HCT116 (cell line): Measurements from ENCODE around the gene IFT74. TPM values are rescaled to one million over a fixed set of nuclear protein-coding genes. Genes with fewer than 3 reads are reported as not detected.

Source experiments
- ATAC-seq: fragments of 200-7000 bp; cut with Tn5 transposase; 2 replicates; pipeline ENCODE4 v1.9.1; 2020; ENCODE audit warnings: mild to moderate bottlenecking, moderate library complexity
- BruUV-seq: library from RNA; stranded (reverse); fragments of 400-500 nt; replicated peaks from 2 replicates; lab custom pipeline; 2021; lab: Mats Ljungman, UMichigan
- CTCF ChIA-PET: fragments of 300-600 bp; sonication (Branson Sonifier 250); formaldehyde crosslinking; loops from one replicate; lab custom pipeline; 2021; ENCODE audit warnings: antibody characterized with exemption; lab: Charles Lee
- POLR2A ChIA-PET: fragments of 300-600, 350-600 bp; sonication (Branson Sonifier 250); formaldehyde crosslinking; loops from one replicate; lab custom pipeline; 2021; ENCODE audit warnings: antibody characterized with exemption; lab: Charles Lee
- RAD21 ChIA-PET, 2 experiments: fragments of 300-600 bp; sonication (Branson Sonifier 250); formaldehyde crosslinking; loops; one replicate each; lab custom pipeline; 2023; ENCODE audit warnings: low total read pairs in 2 of 2; ENCODE audit not compliant: uncharacterized antibody in 2 of 2, unreplicated experiment in 2 of 2, low non-redundant PET in 1 of 2; lab: Charles Lee
- DNase-seq: peaks from one replicate; pipeline ENCODE4 v3.0.0-alpha.2; 2010; ENCODE audit warnings: low read depth, low spot score
- H2AFZ ChIP-seq: fragments of 200-600 bp; shearing (Covaris generic), sonication (generic); 2 replicates; pipeline ENCODE4 v1.6.1; 2017; ENCODE audit warnings: low read depth, mixed run types, mixed read lengths, antibody characterized with exemption, low read length; ENCODE audit not compliant: poor library complexity, severe bottlenecking
- H3K27ac ChIP-seq: 2 replicates; pipeline ENCODE4 v1.5.1; 2012; ENCODE audit warnings: low read depth, low read length
- H3K27me3 ChIP-seq: fragments of 200-600 bp; sonication (generic); 2 replicates; pipeline ENCODE4 v1.6.1; 2016; ENCODE audit warnings: mixed run types, low read length, mixed read lengths; ENCODE audit not compliant: insufficient read depth
- H3K36me3 ChIP-seq, 2 experiments: fragments of 200-500 bp in 1 of 2; fragments of 200-600 bp in 1 of 2; sonication (Bioruptor generic) in 1 of 2; sonication (generic) in 1 of 2; 2 replicates each; pipeline versions ENCODE4 v1.5.1 to v1.6.1; 2014 to 2016; ENCODE audit warnings: low read length in 2 of 2, inconsistent platforms in 1 of 2, mixed read lengths in 1 of 2, mixed run types in 1 of 2; ENCODE audit not compliant: insufficient read depth in 2 of 2, control insufficient read depth in 1 of 2
- H3K4me1 ChIP-seq, 2 experiments: fragments of 200-600 bp in 1 of 2; sonication (generic) in 1 of 2; 2 replicates each; pipeline versions ENCODE4 v1.5.1 to v1.6.1; 2012 to 2017; ENCODE audit warnings: low read length in 2 of 2, inconsistent platforms in 1 of 2, mild to moderate bottlenecking in 1 of 2, mixed read lengths in 1 of 2, mixed run types in 1 of 2, moderate library complexity in 1 of 2; ENCODE audit not compliant: insufficient read depth in 2 of 2, control insufficient read depth in 1 of 2
- H3K4me2 ChIP-seq: fragments of 200-600 bp; sonication (generic); 2 replicates; pipeline ENCODE4 v1.6.1; 2017; ENCODE audit warnings: mixed run types, low read length, mixed read lengths
- H3K4me3 ChIP-seq, 2 experiments: fragments of 200-600 bp in 1 of 2; sonication (generic) in 1 of 2; replicated peaks in 1 of 2; 2 replicates each; pipeline ENCODE4 v1.5.1; 2011 to 2016; ENCODE audit warnings: low read length in 2 of 2, control low read depth in 1 of 2, low read depth in 1 of 2, mild to moderate bottlenecking in 1 of 2, mixed read lengths in 1 of 2, mixed run types in 1 of 2
- H3K79me2 ChIP-seq: fragments of 200-600 bp; sonication (generic); 2 replicates; pipeline ENCODE4 v1.6.1; 2017; ENCODE audit warnings: mild to moderate bottlenecking, mixed run types, low read length, moderate library complexity, mixed read lengths; ENCODE audit not compliant: insufficient read depth
- H3K9ac ChIP-seq: fragments of 200-600 bp; sonication (generic); 2 replicates; pipeline ENCODE4 v1.6.1; 2016; ENCODE audit warnings: low read length, mixed read lengths
- H3K9me2 ChIP-seq: fragments of 200-600 bp; sonication (generic), shearing (Covaris generic); 2 replicates; pipeline ENCODE4 v1.6.1; 2017; ENCODE audit warnings: mixed run types, mild to moderate bottlenecking, moderate library complexity; ENCODE audit not compliant: insufficient read depth
- H3K9me3 ChIP-seq, 2 experiments: fragments of 200-500 bp in 1 of 2; fragments of 200-600 bp in 1 of 2; sonication (Bioruptor generic) in 1 of 2; sonication (generic) in 1 of 2; 2 replicates each; pipeline ENCODE4 v1.6.1; 2014 to 2017; ENCODE audit warnings: low read length in 2 of 2, mixed read lengths in 2 of 2, inconsistent platforms in 1 of 2, low read depth in 1 of 2, mild to moderate bottlenecking in 1 of 2, mixed run types in 1 of 2, moderate library complexity in 1 of 2; ENCODE audit not compliant: control insufficient read depth in 1 of 2, insufficient read depth in 1 of 2
- H4K20me1 ChIP-seq: fragments of 200-600 bp; sonication (generic), shearing (Covaris generic); 2 replicates; pipeline ENCODE4 v1.6.1; 2017; ENCODE audit warnings: mixed run types, mild to moderate bottlenecking, moderate library complexity; ENCODE audit not compliant: insufficient read depth
- CBX3 ChIP-seq: IDR thresholded peaks from 2 replicates; pipeline ENCODE4 v1.6.1; 2012; ENCODE audit warnings: low read depth
- CEBPB ChIP-seq: IDR thresholded peaks from 2 replicates; pipeline ENCODE4 v1.6.1; 2012; ENCODE audit warnings: low read depth
- EGR1 ChIP-seq: IDR thresholded peaks from 2 replicates; pipeline ENCODE4 v1.6.1; 2012; ENCODE audit warnings: low read depth
- ELF1 ChIP-seq: IDR thresholded peaks from 2 replicates; pipeline ENCODE4 v1.6.1; 2012; ENCODE audit warnings: low read depth, borderline replicate concordance
- EZH2 ChIP-seq: fragments of 200-600 bp; sonication (generic); IDR thresholded peaks from 2 replicates; pipeline ENCODE4 v1.6.1; 2017; ENCODE audit warnings: antibody characterized with exemption, mixed run types
- EZH2phosphoT487 ChIP-seq: fragments of 200-600 bp; IDR thresholded peaks from 2 replicates; pipeline ENCODE4 v1.6.1; 2018; ENCODE audit warnings: antibody characterized with exemption, borderline replicate concordance
- FOSL1 ChIP-seq: IDR thresholded peaks from 2 replicates; pipeline ENCODE4 v1.6.1; 2012; ENCODE audit warnings: low read depth
- POLR2A ChIP-seq: IDR thresholded peaks from 2 replicates; pipeline ENCODE4 v1.7.0; 2011; ENCODE audit warnings: borderline replicate concordance; ENCODE audit not compliant: insufficient read depth, insufficient read length; ENCODE audit errors: extremely low read depth
- POLR2AphosphoS5 ChIP-seq: IDR thresholded peaks from 2 replicates; pipeline ENCODE4 v1.6.1; 2011; ENCODE audit warnings: mild to moderate bottlenecking, low read depth, low read length, moderate library complexity
- RAD21 ChIP-seq: IDR thresholded peaks from 2 replicates; pipeline ENCODE4 v1.6.1; 2012; ENCODE audit warnings: low read depth, mild to moderate bottlenecking
- SIN3A ChIP-seq: IDR thresholded peaks from 2 replicates; pipeline ENCODE4 v1.6.1; 2012; ENCODE audit warnings: low read depth
- SP1 ChIP-seq: IDR thresholded peaks from 2 replicates; pipeline ENCODE4 v1.6.1; 2012; ENCODE audit warnings: low read depth
- SRF ChIP-seq: IDR thresholded peaks from 2 replicates; pipeline ENCODE4 v1.6.1; 2012; ENCODE audit warnings: low read depth
- TCF7L2 ChIP-seq: IDR thresholded peaks from 2 replicates; pipeline ENCODE4 v1.7.0; 2011; ENCODE audit warnings: borderline replicate concordance, inconsistent platforms; ENCODE audit not compliant: insufficient read depth, insufficient read length; ENCODE audit errors: extremely low read depth
- YY1 ChIP-seq: IDR thresholded peaks from 2 replicates; pipeline ENCODE4 v1.6.1; 2011; ENCODE audit warnings: low read length, low read depth, moderate library complexity, mild to moderate bottlenecking; ENCODE audit not compliant: insufficient replicate concordance; ENCODE audit errors: extremely low read depth
- ZFX ChIP-seq: fragments of 450-650 bp; IDR thresholded peaks from 2 replicates; pipeline ENCODE4 v1.6.1; 2017
- ZNF274 ChIP-seq: fragments of 200-500 bp; sonication (Bioruptor generic); IDR thresholded peaks from 2 replicates; pipeline ENCODE4 v1.6.1; 2014; ENCODE audit warnings: mild to moderate bottlenecking, low read depth, low read length, inconsistent platforms
- intact Hi-C: fragments of 100-400 bp; cut with micrococcal nuclease; formaldehyde crosslinking; loops from 2 replicates; pipeline ENCODE4 v1.10.0; 2022
- total RNA-seq: library from RNA; stranded (reverse); gene quantifications from one replicate; pipeline ENCODE4 v1.2.1, GENCODE V29; 2021; ENCODE audit not compliant: unreplicated experiment
- TF ChIP-seq, protein P1 (sequence below): IDR thresholded peaks from 2 replicates; pipeline ENCODE4 v1.6.1; 2012
- TF ChIP-seq, protein P2 (sequence below): IDR thresholded peaks from 2 replicates; pipeline ENCODE4 v1.6.1; 2012
- TF ChIP-seq, protein P3 (sequence below): IDR thresholded peaks from 2 replicates; pipeline ENCODE4 v1.6.1; 2012; ENCODE audit warnings: low read depth

IFT74 gene
- total RNA-seq, 1 experiment from 2014 or later = 18.2 TPM

- H3K9ac ChIP-seq = no peak overlapping the region
- ATAC-seq = no peak
- no peaks in the 10 kb centered on the region for H3K79me2 ChIP-seq
- intact Hi-C loops = no loop called here
- no peaks in the 10 kb centered on the region for H3K4me1 ChIP-seq
- H3K27ac ChIP-seq = no peak overlapping the region
- no peak overlapping the region for H2AFZ ChIP-seq
- no TSS peak for BruUV-seq
- RAD21 ChIA-PET = no interaction called here
- no peaks in the 10 kb centered on the region for H3K9me2 ChIP-seq
- no peak overlapping the region for H3K4me2 ChIP-seq
- CTCF ChIA-PET = no interaction called here
- no peaks in the 10 kb centered on the region for H3K9me3 ChIP-seq
- no peak overlapping the region for H3K4me3 ChIP-seq
- H3K36me3 ChIP-seq = no peaks in the 10 kb centered on the region; a peak in 1 of 4 replicates
- H3K27me3 ChIP-seq = no peaks in the 10 kb centered on the region
- POLR2A ChIA-PET = no interaction called here
- H4K20me1 ChIP-seq = no peaks in the 10 kb centered on the region
- TF ChIP-seq FOSL1 = no peak
- TF ChIP-seq, protein P1, sequence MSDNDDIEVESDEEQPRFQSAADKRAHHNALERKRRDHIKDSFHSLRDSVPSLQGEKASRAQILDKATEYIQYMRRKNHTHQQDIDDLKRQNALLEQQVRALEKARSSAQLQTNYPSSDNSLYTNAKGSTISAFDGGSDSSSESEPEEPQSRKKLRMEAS = no peak
- no peak for TF ChIP-seq POLR2A
- no peak for TF ChIP-seq POLR2AphosphoS5
- TF ChIP-seq TCF7L2 = no peak
- TF ChIP-seq EZH2 = no peak
- TF ChIP-seq ELF1 = no peak
- TF ChIP-seq, protein P2, sequence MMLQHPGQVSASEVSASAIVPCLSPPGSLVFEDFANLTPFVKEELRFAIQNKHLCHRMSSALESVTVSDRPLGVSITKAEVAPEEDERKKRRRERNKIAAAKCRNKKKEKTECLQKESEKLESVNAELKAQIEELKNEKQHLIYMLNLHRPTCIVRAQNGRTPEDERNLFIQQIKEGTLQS = no peak
- no peak for TF ChIP-seq YY1
- TF ChIP-seq ZFX = no peak
- no peak for TF ChIP-seq RAD21
- TF ChIP-seq, protein P3, sequence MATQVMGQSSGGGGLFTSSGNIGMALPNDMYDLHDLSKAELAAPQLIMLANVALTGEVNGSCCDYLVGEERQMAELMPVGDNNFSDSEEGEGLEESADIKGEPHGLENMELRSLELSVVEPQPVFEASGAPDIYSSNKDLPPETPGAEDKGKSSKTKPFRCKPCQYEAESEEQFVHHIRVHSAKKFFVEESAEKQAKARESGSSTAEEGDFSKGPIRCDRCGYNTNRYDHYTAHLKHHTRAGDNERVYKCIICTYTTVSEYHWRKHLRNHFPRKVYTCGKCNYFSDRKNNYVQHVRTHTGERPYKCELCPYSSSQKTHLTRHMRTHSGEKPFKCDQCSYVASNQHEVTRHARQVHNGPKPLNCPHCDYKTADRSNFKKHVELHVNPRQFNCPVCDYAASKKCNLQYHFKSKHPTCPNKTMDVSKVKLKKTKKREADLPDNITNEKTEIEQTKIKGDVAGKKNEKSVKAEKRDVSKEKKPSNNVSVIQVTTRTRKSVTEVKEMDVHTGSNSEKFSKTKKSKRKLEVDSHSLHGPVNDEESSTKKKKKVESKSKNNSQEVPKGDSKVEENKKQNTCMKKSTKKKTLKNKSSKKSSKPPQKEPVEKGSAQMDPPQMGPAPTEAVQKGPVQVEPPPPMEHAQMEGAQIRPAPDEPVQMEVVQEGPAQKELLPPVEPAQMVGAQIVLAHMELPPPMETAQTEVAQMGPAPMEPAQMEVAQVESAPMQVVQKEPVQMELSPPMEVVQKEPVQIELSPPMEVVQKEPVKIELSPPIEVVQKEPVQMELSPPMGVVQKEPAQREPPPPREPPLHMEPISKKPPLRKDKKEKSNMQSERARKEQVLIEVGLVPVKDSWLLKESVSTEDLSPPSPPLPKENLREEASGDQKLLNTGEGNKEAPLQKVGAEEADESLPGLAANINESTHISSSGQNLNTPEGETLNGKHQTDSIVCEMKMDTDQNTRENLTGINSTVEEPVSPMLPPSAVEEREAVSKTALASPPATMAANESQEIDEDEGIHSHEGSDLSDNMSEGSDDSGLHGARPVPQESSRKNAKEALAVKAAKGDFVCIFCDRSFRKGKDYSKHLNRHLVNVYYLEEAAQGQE = no peak
- TF ChIP-seq EZH2phosphoT487 = no peak
- no peak for TF ChIP-seq CEBPB
- TF ChIP-seq ZNF274 = no peak
- no peak for TF ChIP-seq SP1
- no peak for TF ChIP-seq EGR1
- no peak for TF ChIP-seq SRF
- no peak for TF ChIP-seq CBX3
- TF ChIP-seq SIN3A = no peak
- TF ChIP-seq, all 23 proteins: peak for 0
- no peak for DNase-seq
Observed at GRCh38 chr9:27059412-27059811, 103.2 kb downstream of the IFT74 start.
